Measurements from ENCODE around the gene HHATL.

The HHATL gene

GRCh38 chr3:42711491-42712343 lies 9.1 kb upstream of the HHATL start:
- no peak for DNase-seq

DNA sequence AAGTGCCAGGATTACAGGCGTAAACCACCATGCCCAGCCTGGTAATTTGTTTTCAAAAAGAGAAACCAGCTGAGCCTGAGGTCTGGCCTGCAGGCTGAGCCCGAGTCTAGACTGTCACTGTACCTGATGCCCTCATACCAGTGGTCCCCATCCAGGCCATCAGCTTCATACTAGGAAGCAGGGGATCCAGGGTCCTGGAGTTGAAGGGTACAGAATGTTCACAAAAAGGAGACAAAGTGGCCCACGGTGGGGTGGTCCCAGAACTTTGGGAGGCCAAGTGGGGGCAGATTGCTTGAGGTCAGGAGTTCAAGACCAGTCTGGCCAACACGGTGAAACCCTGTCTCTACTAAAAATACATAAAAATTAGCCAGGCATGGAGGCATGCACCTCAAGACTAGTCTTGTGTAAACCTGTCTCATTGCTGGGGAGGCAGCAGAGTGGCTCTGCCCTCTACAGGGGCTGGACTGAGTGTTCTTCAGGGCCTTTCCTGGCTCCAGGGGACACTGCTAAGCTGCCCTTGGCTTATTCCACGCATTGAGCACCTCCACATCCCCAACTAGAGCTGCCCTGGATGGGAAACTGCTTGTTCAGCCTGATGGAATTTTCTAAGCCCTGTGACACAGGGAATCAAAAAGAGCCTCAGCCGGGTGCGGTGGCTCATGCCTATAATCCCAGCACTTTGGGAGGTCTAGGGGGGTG lies 7.9 kb upstream of the HHATL start:
- DNase-seq = no peak

DNA sequence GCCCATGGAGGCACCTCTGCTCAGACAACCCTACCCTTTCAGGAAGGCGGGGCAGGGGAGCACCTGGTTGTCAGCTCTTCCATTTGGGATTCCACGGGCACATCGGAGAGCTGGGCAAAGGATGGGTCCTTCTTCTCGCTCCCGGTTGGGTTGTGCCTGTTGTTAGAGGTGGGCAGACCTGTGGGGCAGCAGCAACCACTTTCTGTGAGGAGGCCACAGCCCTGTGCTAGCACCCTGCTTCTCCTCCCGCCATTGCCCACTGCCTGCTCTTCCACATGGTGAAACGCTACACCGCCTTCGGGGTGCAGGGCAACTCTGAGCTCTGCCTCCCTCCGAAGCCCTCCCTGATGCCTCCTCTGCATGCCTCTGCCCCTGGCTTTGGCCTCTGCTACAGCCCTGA lies 7.0 kb upstream of the HHATL start:
- DNase-seq = no peak

DNA sequence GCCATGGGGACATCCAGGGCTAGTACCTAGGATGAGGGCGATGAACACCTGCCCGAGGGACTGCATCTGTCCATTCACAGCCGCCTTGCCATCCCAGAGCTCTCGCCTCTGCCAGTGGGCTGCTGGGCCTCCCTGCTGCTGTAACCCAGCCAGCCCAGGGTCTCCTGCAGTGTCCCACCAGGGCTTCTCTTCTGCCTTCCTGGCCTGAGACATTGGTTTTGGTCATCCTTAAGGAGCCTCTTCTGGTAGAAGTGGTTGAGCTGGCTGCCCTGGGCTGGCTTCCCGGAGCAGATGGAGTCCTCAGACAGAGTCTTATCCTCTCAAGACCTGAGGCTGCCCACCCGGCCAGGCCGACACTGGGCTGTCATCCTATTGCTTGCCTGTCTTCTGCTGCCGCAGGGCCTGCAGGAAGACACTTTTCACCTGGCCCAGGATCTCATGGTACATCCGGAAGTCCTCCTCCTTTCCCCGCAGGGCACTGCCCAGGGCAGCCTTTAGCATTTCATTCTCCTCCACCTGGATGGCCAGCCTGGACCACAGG lies 6.1 kb upstream of the HHATL start:
- no peak for DNase-seq

DNA sequence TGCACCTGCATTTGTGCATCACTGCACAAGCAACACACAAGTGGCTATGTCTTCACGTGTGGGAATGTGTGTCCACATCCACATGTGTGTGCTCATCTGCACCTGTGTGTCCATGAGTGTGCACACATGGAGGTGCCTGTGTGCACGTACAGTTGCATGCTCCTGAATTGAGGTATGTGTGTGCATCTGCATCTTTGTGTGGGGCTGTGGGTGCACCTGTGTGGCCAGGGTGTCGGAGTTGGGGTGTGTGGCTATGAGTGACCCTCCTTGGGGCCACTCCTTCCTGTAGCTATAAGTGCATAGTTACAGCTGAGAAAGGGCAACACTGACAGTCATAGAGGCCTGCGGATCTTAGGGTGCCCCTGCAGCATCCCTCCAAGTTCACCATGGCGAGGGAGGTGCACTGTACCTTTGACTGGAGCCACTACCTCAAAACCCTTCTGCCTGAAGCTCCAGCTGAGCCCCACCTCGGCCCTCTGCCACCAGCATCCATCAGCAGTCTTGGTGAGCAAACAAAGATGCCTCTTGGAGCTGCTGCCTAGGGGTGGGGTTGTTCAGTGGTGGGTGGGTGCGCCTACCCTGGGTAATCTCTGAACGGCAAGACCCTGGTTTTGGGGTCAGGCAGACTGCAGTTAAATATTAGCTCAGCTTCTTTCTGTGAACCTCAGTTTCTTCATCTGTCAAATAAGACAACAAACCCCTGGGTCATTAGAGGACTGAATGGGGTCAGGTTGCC lies 5.2 kb upstream of the HHATL start:
- DNase-seq = no peak

DNA sequence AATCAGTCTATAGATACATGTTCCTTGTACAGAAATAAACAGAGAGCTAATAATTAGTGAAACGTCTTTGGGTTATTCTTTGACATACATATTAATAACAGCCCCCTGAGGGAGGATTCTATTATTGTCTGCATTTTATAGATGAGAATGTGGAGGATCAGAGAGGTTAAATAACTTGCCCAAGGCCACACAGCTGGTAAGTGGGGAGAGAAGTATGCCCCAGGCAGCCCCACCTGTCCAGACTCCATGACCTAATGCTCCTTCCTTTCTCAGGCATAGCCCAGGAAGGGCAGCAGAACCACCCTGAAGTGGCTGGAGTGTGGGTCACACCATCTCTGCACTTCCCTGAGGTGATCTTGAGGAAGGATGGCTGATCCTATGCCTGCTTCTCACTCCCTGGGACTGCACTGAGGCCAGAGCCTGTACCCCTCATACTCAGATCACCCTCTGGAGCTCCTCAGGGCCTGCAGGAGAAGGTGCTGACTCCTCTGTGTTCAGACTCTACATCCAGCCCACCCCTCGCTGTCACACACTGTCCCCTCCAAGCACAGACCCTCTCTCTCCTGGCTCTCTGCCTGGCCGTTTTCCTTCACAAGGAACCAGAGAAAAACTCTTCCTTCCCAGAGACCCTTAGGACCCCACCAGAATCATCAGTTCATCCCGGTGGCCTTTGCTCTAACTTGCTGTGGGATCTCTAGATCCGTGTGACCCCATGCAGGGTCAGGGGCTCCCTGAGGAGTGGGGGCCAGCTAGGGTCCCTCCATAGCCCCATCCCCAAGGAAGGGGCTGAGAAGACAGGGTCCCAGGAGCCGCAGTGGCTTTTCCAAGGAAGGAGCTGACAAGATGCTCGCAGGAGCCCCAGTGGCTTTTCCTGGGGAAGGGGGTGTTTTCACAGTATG lies 4.4 kb upstream of the HHATL start:
- DNase-seq = no peak

DNA sequence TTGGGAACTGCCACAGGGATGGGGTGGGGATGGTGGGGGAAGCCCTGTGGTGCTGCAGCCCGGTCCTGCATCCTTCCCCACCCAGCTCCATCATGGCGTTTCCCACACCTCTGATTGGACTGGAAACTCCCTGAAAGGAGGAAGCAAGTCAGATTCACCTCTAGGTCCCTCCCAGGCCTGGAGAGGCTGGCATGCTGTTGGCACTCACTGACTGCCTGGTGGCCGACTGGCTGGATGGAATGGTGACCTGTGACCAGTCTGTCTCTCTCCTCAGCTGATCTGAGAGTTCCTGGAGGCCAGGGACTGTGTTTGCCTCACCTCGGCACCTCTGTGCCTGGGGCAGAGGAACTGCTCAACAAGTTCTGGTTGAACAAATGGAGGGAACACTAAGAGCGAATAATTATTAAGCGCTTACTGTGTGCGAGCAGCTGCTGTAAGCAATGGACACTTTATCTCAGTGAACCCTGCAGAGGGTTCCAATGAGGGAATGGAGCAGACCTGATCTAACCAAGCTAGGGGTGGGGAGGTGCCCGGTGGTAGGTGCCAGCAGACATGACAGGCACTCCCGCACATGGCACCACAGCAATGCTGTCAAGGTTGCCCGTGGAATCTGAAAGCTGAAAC lies 3.5 kb upstream of the HHATL start:
- DNase-seq = no peak

DNA sequence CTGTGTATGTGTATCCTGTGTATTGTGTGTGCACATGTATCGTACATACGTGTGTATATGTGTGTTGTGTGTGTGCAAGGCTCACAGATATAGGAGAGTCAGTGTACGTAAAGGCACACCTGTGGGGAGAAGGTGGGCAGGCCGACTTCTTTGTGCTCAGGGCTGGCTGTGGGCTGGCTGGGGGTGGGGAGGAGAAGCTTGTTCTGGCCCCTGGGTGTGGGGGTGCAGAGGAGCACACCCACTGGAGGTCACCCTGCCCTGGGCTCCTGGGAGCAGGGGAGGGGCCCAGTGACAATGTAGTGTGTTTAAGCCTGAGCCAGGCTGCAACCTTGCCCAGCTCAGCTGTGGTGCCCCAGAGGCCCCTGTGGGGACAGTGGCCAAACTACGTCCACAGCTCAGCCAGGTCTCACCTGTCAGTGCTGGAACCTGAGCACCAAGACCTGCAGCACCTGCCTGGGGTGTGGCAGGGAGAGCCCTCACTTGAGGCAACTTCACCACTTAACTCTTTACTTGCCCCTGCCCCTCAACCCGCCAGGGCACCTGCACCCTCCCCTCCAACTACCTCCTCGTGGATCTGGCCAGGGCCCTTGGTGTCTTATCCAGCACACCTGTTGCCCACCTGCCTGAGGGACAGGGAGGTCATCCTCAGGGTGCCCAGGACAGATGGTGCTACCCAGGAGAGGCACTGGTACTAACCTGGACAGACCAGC lies 2.6 kb upstream of the HHATL start:
- no peak for DNase-seq

- DNase-seq = no peak
Observed at GRCh38 chr3:42704136-42704841, 1.7 kb upstream of the HHATL start.

DNA sequence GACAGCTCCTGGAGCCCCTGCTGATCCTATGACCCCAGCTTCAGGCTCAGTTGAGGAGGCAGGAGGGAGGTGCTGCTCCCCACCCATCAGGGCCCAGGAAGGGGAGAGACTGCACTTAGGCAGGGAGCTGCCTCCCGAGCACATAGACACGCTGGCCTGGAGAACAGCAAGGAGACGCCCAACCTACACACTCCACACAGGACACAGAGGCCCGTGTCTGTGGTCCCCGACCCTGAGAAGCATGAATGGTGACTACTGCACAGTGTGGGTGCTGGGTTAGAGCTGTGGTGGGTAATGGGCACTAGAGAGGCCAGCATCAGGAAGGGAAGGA lies 1.1 kb upstream of the HHATL start:
- no peak for DNase-seq

- DNase-seq = no peak
Observed at GRCh38 chr3:42702982-42703694, 540 bp upstream of the HHATL start.

DNA sequence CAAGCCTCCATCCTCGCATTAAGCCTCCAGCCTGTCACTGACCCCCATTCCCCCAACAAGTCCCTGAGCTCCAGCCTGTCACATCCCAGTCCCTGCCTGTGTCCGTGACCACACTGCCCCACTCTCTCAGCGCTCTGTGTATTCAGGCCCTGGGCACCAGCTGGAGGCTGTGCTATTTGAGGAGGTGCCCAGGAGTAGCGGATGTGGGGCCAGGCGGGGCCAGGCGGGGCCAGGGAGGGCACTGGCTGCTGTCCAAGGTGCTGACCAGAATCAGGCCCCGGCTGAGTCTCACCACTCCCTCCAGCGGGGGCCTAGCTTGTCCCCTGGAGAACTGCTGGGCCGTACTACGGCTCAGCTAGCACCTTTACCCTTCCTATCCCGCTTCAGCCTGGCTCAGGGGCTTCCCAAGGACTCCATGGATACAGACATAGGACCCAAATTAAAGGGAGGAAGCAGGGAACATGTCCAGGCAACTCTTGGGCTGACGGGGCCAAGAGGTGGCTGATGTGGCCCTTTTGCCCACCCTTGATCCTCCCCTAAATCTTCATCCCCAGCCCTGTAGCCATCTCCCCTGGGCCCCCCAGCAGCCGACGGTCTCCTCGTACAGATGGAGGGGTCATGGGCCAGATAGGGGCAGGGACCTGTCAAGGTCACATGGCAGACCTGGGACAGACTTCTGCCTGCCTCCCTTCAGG lies 1.1 kb downstream of the HHATL start:
- no peak for DNase-seq

- no peak for DNase-seq
Observed at GRCh38 chr3:42700366-42701288, 2.0 kb downstream of the HHATL start.

DNA sequence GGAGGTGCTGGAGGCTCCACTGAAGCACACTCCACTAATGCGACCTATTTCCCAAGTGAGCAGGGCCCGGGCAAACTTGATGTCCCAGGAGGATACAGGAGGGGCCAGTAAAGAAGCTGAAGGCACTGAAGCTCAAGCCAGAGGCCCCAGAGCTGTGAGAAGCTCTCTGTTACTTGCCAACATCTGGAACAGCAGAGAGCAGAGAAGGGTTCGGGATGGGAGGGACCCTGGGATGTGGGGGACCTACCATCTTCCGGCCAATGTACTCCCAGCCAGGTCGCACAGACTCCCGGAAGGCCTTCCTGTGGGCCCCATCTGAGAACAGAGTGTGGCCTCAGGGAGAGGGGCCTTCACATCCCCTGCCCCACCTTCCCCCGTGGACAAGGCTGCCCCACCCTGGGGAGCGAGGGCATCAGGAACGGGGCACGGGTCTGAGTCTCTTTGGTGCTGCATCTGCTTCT lies 3.1 kb downstream of the HHATL start:
- no peak for DNase-seq

DNA sequence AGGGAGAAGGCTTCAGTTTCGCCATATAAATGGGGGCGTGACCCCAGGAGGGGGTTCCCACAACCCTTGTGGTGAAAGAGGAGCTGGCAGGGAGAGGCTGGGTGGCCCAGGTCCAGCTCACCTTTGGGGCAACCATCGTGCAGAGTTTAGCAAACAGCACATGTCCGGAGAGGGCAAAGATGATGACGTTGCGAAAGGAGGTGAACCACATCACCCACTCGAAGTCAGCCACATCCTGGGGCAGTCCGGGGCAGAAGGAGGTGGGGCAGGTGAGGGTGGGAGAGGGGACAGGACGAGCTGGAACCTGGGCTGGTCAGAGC lies 3.7 kb downstream of the HHATL start:
- no peak for DNase-seq

DNA sequence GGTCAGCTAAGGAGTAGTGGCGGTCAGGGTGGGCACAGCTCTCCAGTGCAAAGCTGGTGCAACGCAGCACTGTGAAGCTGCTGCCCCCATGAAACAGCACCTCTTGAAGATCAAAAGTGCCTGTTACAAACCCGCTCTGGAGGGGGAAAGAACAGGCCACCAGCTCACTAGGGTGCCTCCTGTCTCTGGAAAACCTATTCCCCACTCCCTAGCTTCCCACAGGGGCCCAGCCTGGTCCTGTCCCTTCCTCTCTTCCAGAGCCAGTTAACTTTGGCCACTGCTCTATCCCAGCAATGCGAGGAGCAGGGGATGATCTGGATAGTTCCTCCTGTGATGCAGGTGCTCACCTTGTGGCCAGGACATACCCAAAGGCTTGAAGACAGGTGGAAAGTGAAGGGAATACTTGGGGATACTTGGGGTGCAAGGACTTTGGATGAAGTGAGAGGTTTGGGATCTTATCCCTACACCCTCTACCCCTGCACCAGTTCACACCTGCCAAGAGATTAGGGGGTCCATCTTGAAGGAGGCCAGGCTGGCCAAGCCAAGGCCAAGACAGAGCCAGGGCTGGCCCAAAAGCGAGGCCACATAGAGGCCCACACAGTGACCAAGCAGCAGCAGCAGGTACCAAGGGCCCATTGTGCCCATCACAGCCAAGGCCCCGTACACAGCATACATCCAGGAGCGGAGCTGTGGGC lies 4.2 kb downstream of the HHATL start:
- DNase-seq = no peak

GRCh38 chr3:42697289-42698051 lies 5.1 kb downstream of the HHATL start:
- no peak for DNase-seq
